ENCODE results near the gene NPFF. TPM values are rescaled to one million over a fixed set of nuclear protein-coding genes. Genes with fewer than 3 reads are reported as not detected.

NPFF gene
- total and polyA plus RNA-seq, 2 of the 13 experiments (the other 11 are each of a cell fraction or from before 2014, with no cell fraction given), result not detected

GRCh38 chr12:53486736-53487487 is 20.4 kb downstream of the NPFF start:
- ChIA-PET POLR2A (interaction anchor here (1.2 kb wide), 1 partner anchor 14 kb away, joined by 7 read pairs; the partner anchor contains the start of gene TARBP2), CTCF (ENCODE audit: low intra/inter-chr PET ratio, low total read pairs) (no interaction called here)
- WGBS (ENCODE audit: low lambda C conversion rate), result 93% methylated on average over 7 of the region's 17 CpGs
- intact Hi-C loops (cut with micrococcal nuclease; ENCODE audit: unreplicated experiment), result no loop called here
- H3K4me2 ChIP-seq (ENCODE audit: low read depth, low read length), result no peak overlapping the region
- H3K27ac ChIP-seq (ENCODE audit: extremely low read length, insufficient read depth, low read length), result no peak overlapping the region
- no peaks in the 10 kb centered on the region for H3K9me3 ChIP-seq (ENCODE audit: low read length)
- H3K9ac ChIP-seq (ENCODE audit: insufficient read depth, low read depth, low read length), result no peak overlapping the region
- TF ChIP-seq HNRNPUL1 (IDR thresholded peaks at IDR 0.05; ENCODE audit: low read depth, low read length), result no peak
- TF ChIP-seq ZBTB14 (CRISPR knock-in tag; IDR thresholded peaks at IDR 0.05), result no peak
- TF ChIP-seq POLR2G (IDR thresholded peaks at IDR 0.05; ENCODE audit: low read depth, low read length), result peak; percentile 36; the same call in 1 of the 2 replicates
- TF ChIP-seq ZBTB2 (CRISPR knock-in tag; IDR thresholded peaks at IDR 0.05; ENCODE audit: low read depth), result no peak
- peak; percentile 95 for TF ChIP-seq AGO2 (optimal IDR thresholded peaks at IDR 0.05; ENCODE audit: low read depth, low read length)
- peak; percentile 81 for TF ChIP-seq AGO1 (IDR thresholded peaks at IDR 0.05; ENCODE audit: low read depth, low read length, poor library complexity, severe bottlenecking)
- FAIRE-seq (no peak), ATAC-seq (peak; percentile 7), DNase-seq (ENCODE audit: low spot score) (no peak)
- H3K36me3 ChIP-seq (replicated peaks in 1 of 2; ENCODE audit: control insufficient read depth in 1 of 2, insufficient read depth in 2 of 2, low read length in 2 of 2), result peaks cover 4 to 11% of the 10 kb centered on the region in 2 experiments; a peak in 3 of 5 replicates
- H4K20me1 ChIP-seq (ENCODE audit: insufficient read depth, low read length), result peaks cover 7% of the 10 kb centered on the region; the same call in 1 of the 2 replicates
- in situ Hi-C loops (cut with HindIII; ENCODE audit: extremely low pct_ligation_motif_present, low pct_unique_long_range_greater_than_20kb), result no loop called here
- H3K4me1 ChIP-seq (ENCODE audit: insufficient read depth, low read length), result no peaks in the 10 kb centered on the region
- no peak overlapping the region for H2AFZ ChIP-seq (ENCODE audit: low read length)
- BruUV-seq (replicated peaks), result no TSS peak
- no peaks in the 10 kb centered on the region for H3K79me2 ChIP-seq (ENCODE audit: insufficient read depth, low read length)
- H3K4me3 ChIP-seq (replicated peaks in 1 of 3; ENCODE audit: insufficient read depth in 1 of 3, low read depth in 2 of 3, low read length in 3 of 3), result no peak overlapping the region
- no peaks in the 10 kb centered on the region for H3K27me3 ChIP-seq (ENCODE audit: control insufficient read depth in 1 of 2, insufficient read depth in 2 of 2, low read length in 2 of 2)
